ENCODE data around the gene EIF6.

DNA sequence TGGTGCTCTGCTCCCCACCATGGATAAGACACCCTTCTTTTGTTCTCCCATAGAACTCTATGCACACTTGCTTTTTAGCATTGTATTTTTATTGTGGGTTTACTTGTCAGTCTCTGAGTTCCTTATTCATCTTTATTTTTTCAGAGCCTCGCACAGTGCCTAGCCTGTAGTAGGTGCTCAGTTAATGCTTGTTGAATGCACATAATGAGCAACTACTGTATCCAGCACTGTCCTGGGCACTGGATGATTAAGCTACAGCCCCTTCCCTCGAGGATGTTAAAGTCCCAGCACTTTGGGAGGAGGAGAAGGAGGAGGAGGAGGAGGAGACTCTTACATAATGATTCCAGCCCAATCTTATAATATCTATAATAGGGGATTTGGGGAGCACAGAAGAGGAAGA, 41.3 kb downstream of the EIF6 start:
- TF ChIP-seq EZH2phosphoT487 (IDR thresholded peaks at IDR 0.05; ENCODE audit: insufficient read depth, low read depth) (no peak), EZH2 (IDR thresholded peaks at IDR 0.05; ENCODE audit: insufficient read depth, poor library complexity, severe bottlenecking) (no peak)
